ENCODE data around the gene KRT83.

The KRT83 gene

GRCh38 chr12:52277486-52278245 lies 43.5 kb downstream of the KRT83 start:
- no peaks in the 10 kb centered on the region for H3K36me3 ChIP-seq (ENCODE audit: control insufficient read depth, insufficient read depth, low read length)
- H3K4me3 ChIP-seq (ENCODE audit: low read depth, low read length): no peak overlapping the region
- H3K9ac ChIP-seq (ENCODE audit: low read depth, low read length): no peak overlapping the region
- peaks cover 21% of the 10 kb centered on the region for H3K27me3 ChIP-seq (ENCODE audit: control insufficient read depth, insufficient read depth, low read length)
- no peaks in the 10 kb centered on the region for H3K9me3 ChIP-seq (ENCODE audit: control insufficient read depth, insufficient read depth, low read length)
- H3K4me1 ChIP-seq (ENCODE audit: control insufficient read depth, insufficient read depth, low read length): no peaks in the 10 kb centered on the region

- Histone ChIP-seq H3K4me1 (ENCODE audit: control insufficient read depth, insufficient read depth, low read length) (no peaks in the 10 kb centered on the region), H3K36me3 (ENCODE audit: control insufficient read depth, insufficient read depth, low read length) (no peaks in the 10 kb centered on the region), H3K9me3 (ENCODE audit: control insufficient read depth, insufficient read depth, low read length) (no peaks in the 10 kb centered on the region), H3K9ac (ENCODE audit: low read depth, low read length) (no peak overlapping the region), H3K27me3 (ENCODE audit: control insufficient read depth, insufficient read depth, low read length) (peaks cover 21% of the 10 kb centered on the region), H3K4me3 (ENCODE audit: low read depth, low read length) (no peak overlapping the region)
Observed at GRCh38 chr12:52275686-52276085, 45.5 kb downstream of the KRT83 start.

GRCh38 chr12:52274521-52275120 lies 46.6 kb downstream of the KRT83 start, which contains the start of gene KRT86:
TSS of gene KRT86 (plus strand) at chr12:52274645. CDS start at chr12:52301917, 27,272 bp downstream.
- H3K9me3 ChIP-seq (ENCODE audit: control insufficient read depth, insufficient read depth, low read length): no peaks in the 10 kb centered on the region
- no peak within 1 kb of the TSS for H3K9ac ChIP-seq (ENCODE audit: low read depth, low read length)
- H3K27me3 ChIP-seq (ENCODE audit: control insufficient read depth, insufficient read depth, low read length): peaks cover 21% of the 10 kb centered on the region
- no peaks in the 10 kb centered on the region for H3K36me3 ChIP-seq (ENCODE audit: control insufficient read depth, insufficient read depth, low read length)
- H3K4me1 ChIP-seq (ENCODE audit: control insufficient read depth, insufficient read depth, low read length): no peaks in the 10 kb centered on the region
- no peak within 1 kb of the TSS for H3K4me3 ChIP-seq (ENCODE audit: low read depth, low read length)

- Histone ChIP-seq H3K36me3 (ENCODE audit: control insufficient read depth, insufficient read depth, low read length) (no peaks in the 10 kb centered on the region), H3K4me3 (ENCODE audit: low read depth, low read length) (no peak overlapping the region), H3K27me3 (ENCODE audit: control insufficient read depth, insufficient read depth, low read length) (peaks cover 2% of the 10 kb centered on the region), H3K4me1 (ENCODE audit: control insufficient read depth, insufficient read depth, low read length) (no peaks in the 10 kb centered on the region), H3K9ac (ENCODE audit: low read depth, low read length) (no peak overlapping the region), H3K9me3 (ENCODE audit: control insufficient read depth, insufficient read depth, low read length) (no peaks in the 10 kb centered on the region)
Observed at GRCh38 chr12:52271158-52271557, 50.0 kb downstream of the KRT83 start.

GRCh38 chr12:52270541-52271070 lies 50.6 kb downstream of the KRT83 start:
- H3K27me3 ChIP-seq (ENCODE audit: control insufficient read depth, insufficient read depth, low read length): peaks cover 2% of the 10 kb centered on the region
- no peaks in the 10 kb centered on the region for H3K4me1 ChIP-seq (ENCODE audit: control insufficient read depth, insufficient read depth, low read length)
- no peaks in the 10 kb centered on the region for H3K36me3 ChIP-seq (ENCODE audit: control insufficient read depth, insufficient read depth, low read length)
- no peak overlapping the region for H3K4me3 ChIP-seq (ENCODE audit: low read depth, low read length)
- no peaks in the 10 kb centered on the region for H3K9me3 ChIP-seq (ENCODE audit: control insufficient read depth, insufficient read depth, low read length)
- H3K9ac ChIP-seq (ENCODE audit: low read depth, low read length): no peak overlapping the region

- Histone ChIP-seq H3K4me1 (ENCODE audit: control insufficient read depth, insufficient read depth, low read length) (no peaks in the 10 kb centered on the region), H3K9ac (ENCODE audit: low read depth, low read length) (no peak overlapping the region), H3K27me3 (ENCODE audit: control insufficient read depth, insufficient read depth, low read length) (peaks cover 2% of the 10 kb centered on the region), H3K9me3 (ENCODE audit: control insufficient read depth, insufficient read depth, low read length) (no peaks in the 10 kb centered on the region), H3K36me3 (ENCODE audit: control insufficient read depth, insufficient read depth, low read length) (no peaks in the 10 kb centered on the region), H3K4me3 (ENCODE audit: low read depth, low read length) (no peak overlapping the region)
Observed at GRCh38 chr12:52268212-52268611, 53.0 kb downstream of the KRT83 start.

- no peaks in the 10 kb centered on the region for H3K4me1 ChIP-seq (ENCODE audit: control insufficient read depth, insufficient read depth, low read length)
- no peak overlapping the region for H3K9ac ChIP-seq (ENCODE audit: low read depth, low read length)
- H3K27me3 ChIP-seq (ENCODE audit: control insufficient read depth, insufficient read depth, low read length): peaks cover 2% of the 10 kb centered on the region
- H3K4me3 ChIP-seq (ENCODE audit: low read depth, low read length): no peak overlapping the region
- no peaks in the 10 kb centered on the region for H3K9me3 ChIP-seq (ENCODE audit: control insufficient read depth, insufficient read depth, low read length)
- H3K36me3 ChIP-seq (ENCODE audit: control insufficient read depth, insufficient read depth, low read length): no peaks in the 10 kb centered on the region
Observed at GRCh38 chr12:52267699-52268098, 53.5 kb downstream of the KRT83 start.

GRCh38 chr12:52267266-52267665 lies 53.9 kb downstream of the KRT83 start:
- Histone ChIP-seq H3K4me3 (ENCODE audit: low read depth, low read length) (no peak overlapping the region), H3K9me3 (ENCODE audit: control insufficient read depth, insufficient read depth, low read length) (no peaks in the 10 kb centered on the region), H3K36me3 (ENCODE audit: control insufficient read depth, insufficient read depth, low read length) (no peaks in the 10 kb centered on the region), H3K27me3 (ENCODE audit: control insufficient read depth, insufficient read depth, low read length) (peaks cover 2% of the 10 kb centered on the region), H3K4me1 (ENCODE audit: control insufficient read depth, insufficient read depth, low read length) (no peaks in the 10 kb centered on the region), H3K9ac (ENCODE audit: low read depth, low read length) (no peak overlapping the region)

GRCh38 chr12:52266514-52266913 lies 54.7 kb downstream of the KRT83 start:
- Histone ChIP-seq H3K4me3 (ENCODE audit: low read depth, low read length) (no peak overlapping the region), H3K27me3 (ENCODE audit: control insufficient read depth, insufficient read depth, low read length) (peaks cover 2% of the 10 kb centered on the region), H3K9me3 (ENCODE audit: control insufficient read depth, insufficient read depth, low read length) (no peaks in the 10 kb centered on the region), H3K36me3 (ENCODE audit: control insufficient read depth, insufficient read depth, low read length) (no peaks in the 10 kb centered on the region), H3K4me1 (ENCODE audit: control insufficient read depth, insufficient read depth, low read length) (no peaks in the 10 kb centered on the region), H3K9ac (ENCODE audit: low read depth, low read length) (no peak overlapping the region)

- Histone ChIP-seq H3K36me3 (ENCODE audit: control insufficient read depth, insufficient read depth, low read length) (no peaks in the 10 kb centered on the region), H3K9me3 (ENCODE audit: control insufficient read depth, insufficient read depth, low read length) (no peaks in the 10 kb centered on the region), H3K27me3 (ENCODE audit: control insufficient read depth, insufficient read depth, low read length) (peaks cover 16% of the 10 kb centered on the region), H3K4me1 (ENCODE audit: control insufficient read depth, insufficient read depth, low read length) (no peaks in the 10 kb centered on the region), H3K9ac (ENCODE audit: low read depth, low read length) (no peak overlapping the region), H3K4me3 (ENCODE audit: low read depth, low read length) (no peak overlapping the region)
Observed at GRCh38 chr12:52264435-52264825, 56.8 kb downstream of the KRT83 start.

Data from iPS-15b (cell line).